Forelimb muscle (tissue), 1 donor: ENCODE measurements around the gene NDUFA12. TPM values are rescaled to one million over a fixed set of nuclear protein-coding genes. Genes with fewer than 3 reads are reported as not detected.
"Not testable (repeated sequence)": the region's sequence is repeated elsewhere in the genome, so short reads cannot be mapped to it uniquely, and the experiment has no call there.

Source experiments
- DNase-seq: peaks from one replicate; pipeline ENCODE4 v3.0.0-alpha.2; 2013; ENCODE audit warnings: low read depth
- polyA plus RNA-seq: library from polyadenylated mRNA; unstranded; fragments of 120-200 nt; gene quantifications from one replicate; pipeline ENCODE4 v1.2.1, GENCODE V29; 2013; ENCODE audit not compliant: insufficient read length

Gene NDUFA12
- 88.4 TPM for polyA plus RNA-seq

DNA sequence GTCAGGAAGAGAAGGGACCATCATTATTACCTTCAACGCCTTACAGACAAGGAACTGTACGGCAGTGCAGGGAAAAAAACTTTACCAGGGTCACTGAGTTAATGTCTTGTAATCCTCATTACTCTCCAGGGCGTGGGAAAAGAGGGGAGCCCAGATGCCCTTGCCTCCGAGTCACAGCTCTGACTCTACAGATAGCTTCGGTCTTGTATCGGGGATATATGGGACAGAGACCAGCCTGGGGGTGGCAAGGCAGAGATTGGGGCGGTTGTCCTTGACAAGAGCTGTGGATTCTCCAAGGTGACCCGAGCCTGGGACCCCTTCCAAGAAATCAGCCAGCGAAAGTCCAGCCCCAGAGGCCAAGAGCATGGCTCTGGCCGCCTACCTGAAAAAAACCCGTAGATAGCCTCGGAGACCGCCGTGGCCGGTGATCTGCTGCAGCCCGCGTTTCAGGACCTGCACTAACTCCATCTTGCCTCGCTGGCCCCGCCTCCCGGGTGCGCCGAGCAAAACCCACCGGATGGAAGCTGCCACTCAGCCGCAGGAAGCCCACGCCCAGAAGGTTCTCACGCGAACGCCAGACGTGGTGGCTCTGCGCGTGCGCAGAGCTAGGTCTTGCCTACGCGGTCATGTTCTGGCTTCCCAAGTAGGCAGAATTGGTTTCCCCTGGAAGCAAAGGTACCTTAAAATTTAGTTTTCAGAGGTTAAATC lies at the start of gene NDUFA12:
TSS of gene NDUFA12 (minus strand) at position 485 of the 708 bp plus-strand sequence. CDS start at position 468, 17 bp downstream.
- peak; percentile 96 for DNase-seq

DNA sequence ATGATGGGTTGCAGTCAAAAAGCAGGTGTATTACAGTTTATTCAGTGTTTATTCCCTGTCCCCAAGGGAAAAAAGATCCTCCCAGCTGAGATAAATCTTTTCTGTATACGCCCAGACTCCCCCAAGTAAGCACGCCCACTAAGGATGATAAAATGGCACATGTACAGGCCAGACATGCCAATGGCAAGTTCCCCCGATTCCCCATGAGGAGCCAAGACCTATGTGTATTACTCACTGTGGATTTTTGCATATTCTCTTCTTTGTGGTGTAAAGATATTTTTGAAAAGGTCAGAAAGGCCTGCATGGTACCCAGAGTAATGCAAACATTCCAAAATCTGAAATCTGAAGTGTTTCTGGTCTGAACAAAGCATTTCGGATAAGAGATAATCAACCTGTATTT lies 47.7 kb upstream of the NDUFA12 start:
- DNase-seq = no peak

- DNase-seq = no peak
Measured at GRCh38 chr12:95037906-95038305, 34.4 kb upstream of the NDUFA12 start.

DNA sequence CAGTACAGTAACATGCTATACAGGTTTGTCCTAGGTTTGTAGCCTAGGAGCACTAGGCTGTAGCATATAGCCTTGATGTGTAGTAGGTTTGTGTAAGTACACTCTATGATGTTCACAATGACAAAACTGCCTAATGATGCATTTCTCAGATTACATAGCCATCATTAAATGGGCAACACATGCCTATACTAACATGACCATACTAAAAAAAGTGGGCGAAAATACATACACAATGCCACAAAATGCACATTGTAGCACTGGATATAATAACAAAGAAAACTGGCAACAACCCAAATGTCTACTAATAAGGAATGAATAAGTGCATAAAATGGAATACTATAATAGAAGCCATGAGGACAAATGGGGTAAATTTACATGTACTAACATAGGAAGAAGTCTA lies 31.3 kb upstream of the NDUFA12 start:
- DNase-seq = no peak

- DNase-seq = no peak
Measured at GRCh38 chr12:95022477-95022876, 19.0 kb upstream of the NDUFA12 start.

DNA sequence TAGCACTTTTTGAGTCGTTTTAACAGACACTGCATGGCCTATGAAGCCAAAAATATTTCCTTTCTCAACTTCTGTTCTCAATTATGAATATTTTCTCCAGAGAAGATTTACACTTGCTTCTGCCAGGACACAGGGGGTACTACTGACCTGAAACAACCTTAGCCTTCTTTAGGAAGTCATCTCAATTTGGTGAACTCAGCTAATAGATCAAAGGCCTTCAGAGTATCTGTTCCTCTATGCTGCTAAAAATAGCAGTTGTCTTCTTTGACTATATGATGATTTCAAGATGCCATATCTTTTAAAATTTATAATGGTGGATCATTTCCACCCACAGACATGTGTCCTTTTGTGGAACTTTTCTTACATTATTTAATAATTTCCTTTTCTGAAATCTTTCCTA lies 14.0 kb upstream of the NDUFA12 start:
- no peak for DNase-seq

GRCh38 chr12:95016120-95016519 lies 12.6 kb upstream of the NDUFA12 start:
- no peak for DNase-seq

GRCh38 chr12:95014554-95014953 lies 11.1 kb upstream of the NDUFA12 start:
- DNase-seq = no peak

DNA sequence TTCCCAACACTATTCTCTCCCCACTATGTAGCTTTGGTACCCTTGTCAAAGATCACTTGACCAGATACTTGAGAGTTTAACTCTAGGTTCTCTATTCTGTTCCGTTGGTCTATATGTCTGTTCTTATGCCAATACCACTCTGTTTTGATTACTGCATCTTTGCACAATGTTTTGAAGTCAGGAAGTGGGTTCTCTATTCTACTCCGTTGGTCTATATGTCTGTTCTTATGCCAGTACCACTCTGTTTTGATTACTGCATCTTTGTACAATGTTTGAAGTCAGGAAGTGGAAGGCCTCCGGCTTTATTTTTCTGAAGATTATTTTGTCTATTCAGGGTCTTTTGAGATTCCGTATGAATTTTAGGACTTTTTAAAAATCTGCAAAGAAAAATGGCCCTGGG lies 2.7 kb upstream of the NDUFA12 start:
- no peak for DNase-seq

- DNase-seq = no peak
Measured at GRCh38 chr12:95004610-95005009, 1.1 kb upstream of the NDUFA12 start.

- DNase-seq = no peak
Measured at GRCh38 chr12:95003921-95004272, 400 bp upstream of the NDUFA12 start.

GRCh38 chr12:95002754-95003153 lies 743 bp downstream of the NDUFA12 start:
- DNase-seq = no peak

GRCh38 chr12:94998326-94998725 lies 5.2 kb downstream of the NDUFA12 start:
- DNase-seq = no peak

GRCh38 chr12:94997726-94998125 lies 5.8 kb downstream of the NDUFA12 start:
- no peak for DNase-seq

DNA sequence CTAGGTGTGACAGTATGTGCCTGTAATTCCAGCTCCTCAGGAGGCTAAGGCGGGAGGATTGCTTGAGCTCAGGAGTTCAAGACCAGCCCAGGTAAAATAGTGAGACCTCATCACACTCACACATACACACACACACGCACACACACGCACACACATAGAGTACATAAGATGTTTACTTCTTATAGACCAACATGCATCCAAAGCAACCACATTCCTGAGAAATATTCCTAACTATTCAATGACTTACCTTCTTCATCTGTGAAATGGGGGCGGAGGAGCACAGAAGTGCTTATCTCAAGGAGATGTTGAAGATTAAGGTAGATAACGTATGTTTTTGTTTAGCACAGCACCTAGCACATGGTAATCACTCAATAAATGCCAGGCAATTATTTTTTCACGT lies 6.4 kb downstream of the NDUFA12 start:
- no peak for DNase-seq

- DNase-seq = no peak
Measured at GRCh38 chr12:94994312-94994711, 9.2 kb downstream of the NDUFA12 start.

DNA sequence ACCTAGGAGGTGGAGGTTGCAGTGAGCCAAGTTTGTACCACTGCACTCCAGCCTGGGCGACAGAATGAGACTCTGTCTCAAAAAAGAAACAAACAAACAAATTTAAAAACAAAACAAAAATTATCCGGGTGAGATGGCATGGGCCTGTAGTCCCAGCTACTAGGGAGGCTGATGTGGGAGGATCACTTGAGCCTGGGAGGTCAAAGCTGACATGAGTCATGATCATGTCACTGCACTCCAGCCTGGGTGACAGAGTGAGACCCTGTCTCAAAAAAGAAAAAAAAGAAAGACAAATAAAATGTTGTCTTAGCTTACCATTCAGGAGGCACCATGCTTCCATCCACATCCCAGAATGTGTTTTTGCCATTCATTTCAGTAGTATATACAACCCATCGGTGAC lies 9.6 kb downstream of the NDUFA12 start:
- not testable (repeated sequence) for DNase-seq

GRCh38 chr12:94990222-94990621 lies 13.3 kb downstream of the NDUFA12 start:
- no peak for DNase-seq

DNA sequence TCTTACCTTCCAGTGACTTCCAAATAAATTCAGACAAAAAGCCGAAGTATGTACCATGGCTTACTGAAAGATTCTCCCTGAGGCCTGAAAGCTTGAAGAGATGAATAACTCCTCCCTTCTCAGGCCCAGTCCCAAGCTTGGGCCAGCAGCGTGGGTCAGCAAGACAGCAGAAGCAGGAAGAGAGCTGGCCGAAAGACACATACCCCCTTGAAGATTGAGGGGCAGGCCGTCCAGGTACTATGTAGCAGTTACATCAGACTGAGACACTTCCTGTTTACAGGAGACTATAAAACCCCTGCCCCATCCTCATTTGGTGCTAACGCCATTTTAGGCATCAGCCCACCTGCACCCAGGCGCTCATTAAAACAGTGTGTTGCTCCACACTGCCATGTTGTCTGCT lies 15.0 kb downstream of the NDUFA12 start:
- DNase-seq = no peak

DNA sequence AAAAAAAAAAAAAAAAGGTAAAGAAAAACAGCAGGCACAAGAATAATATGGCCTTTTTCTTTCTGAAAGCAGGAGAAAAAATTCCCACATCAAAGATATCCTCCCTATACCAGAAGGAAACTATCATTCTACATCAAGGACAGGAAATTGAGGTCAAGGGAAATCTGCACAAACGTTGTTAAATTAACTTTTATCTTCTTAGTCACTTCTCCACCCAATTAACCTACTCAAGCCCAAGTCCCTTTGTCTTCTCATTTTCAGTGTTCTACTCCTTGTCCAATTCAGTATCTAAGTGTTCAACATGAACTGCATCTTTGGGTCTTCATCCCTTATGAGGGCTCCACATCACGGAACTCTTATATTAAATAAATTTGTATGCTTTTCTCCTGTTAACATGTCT lies 15.7 kb downstream of the NDUFA12 start:
- no peak for DNase-seq

- no peak for DNase-seq
Measured at GRCh38 chr12:94987076-94987669, 16.3 kb downstream of the NDUFA12 start.

DNA sequence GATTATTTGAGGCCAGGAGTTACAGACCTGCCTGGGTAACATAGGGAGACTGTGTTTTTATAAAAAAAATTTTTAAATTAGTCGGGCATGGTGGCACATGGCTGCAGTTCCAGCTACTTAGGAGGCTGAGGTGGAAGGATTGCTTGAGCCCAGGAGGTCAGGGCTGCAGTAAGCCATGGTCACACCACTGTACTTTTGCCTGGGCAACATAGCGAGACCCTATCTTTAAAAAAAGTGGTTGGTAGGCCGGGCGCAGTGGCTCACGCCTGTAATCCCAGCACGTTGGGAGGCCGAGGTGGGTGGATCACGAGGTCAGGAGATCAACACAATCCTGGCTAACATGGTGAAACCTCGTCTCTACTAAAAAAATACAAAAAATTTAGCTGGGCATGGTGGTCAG lies 18.4 kb downstream of the NDUFA12 start:
- DNase-seq = not testable (repeated sequence)

GRCh38 chr12:94983321-94983720 lies 20.2 kb downstream of the NDUFA12 start:
- no peak for DNase-seq

DNA sequence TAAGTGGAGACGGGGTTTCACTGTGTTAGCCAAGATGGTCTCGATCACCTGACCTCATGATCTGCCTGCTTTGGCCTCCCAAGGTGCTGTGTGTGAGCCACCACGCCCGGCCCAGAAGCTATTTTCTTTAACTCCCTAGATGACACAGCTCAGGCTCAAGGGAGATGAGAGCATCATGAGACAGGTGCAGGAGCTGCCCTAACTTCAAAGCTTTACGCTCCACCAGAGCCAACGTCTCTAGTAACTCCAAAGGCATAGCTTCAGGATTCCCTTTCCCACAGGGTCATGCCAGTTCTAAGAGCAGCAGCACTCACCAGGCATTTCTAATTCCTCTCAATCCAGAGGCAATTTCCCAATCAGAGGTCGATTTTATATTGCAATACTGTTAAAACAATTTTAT lies 21.0 kb downstream of the NDUFA12 start:
- no peak for DNase-seq
